ENCODE measurements around the gene SDSL. TPM values are rescaled to one million over a fixed set of nuclear protein-coding genes. Genes with fewer than 3 reads are reported as not detected.

SDSL gene
- total and polyA plus RNA-seq, 2 of the 4 experiments (the other 2 are of a cell fraction): 6.3 to 10.9 TPM

DNA sequence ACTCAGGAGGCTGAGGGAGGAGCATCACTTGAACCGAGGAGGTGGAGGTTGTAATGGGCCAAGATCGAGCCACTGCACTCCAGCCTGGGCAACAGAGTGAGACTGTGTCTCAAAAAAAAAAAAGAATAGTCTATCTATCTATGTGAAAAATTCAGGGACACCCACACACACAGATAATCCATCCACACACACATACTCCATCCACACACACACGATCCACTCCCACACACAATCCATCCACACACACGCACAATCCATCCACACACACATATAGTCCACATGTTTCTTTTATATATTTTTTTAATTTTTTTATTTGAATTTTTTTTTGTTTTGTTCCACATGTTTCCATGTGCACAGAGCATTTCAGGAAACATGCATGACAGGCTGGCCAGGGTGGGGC is 21.8 kb upstream of the SDSL start:
- in situ Hi-C loops (cut with MboI; ENCODE audit: low sequenced_read_pairs): no loop called here
- no peaks in the 10 kb centered on the region for H3K36me3 ChIP-seq (ENCODE audit: control insufficient read depth, insufficient read depth, low read length)

More for the DNA sequence above, 21.8 kb upstream of the SDSL start:
- no peaks in the 10 kb centered on the region for H3K4me1 ChIP-seq (ENCODE audit: control insufficient read depth, insufficient read depth, low read length)
- no peak overlapping the region for H3K56ac ChIP-seq (ENCODE audit: extremely low read depth, insufficient read depth, low read length)
- H3K18ac ChIP-seq (ENCODE audit: low read depth, low read length): no peak overlapping the region
- no peak overlapping the region for H2BK15ac ChIP-seq (ENCODE audit: low read depth, low read length)
- no peaks in the 10 kb centered on the region; the same call in 1 of the 2 replicates for H3K9me3 ChIP-seq (ENCODE audit: control insufficient read depth, insufficient read depth, low read length)
- H3K9me1 ChIP-seq (ENCODE audit: insufficient read depth, low read length): no peaks in the 10 kb centered on the region
- dilution Hi-C loops (cut with HindIII; ENCODE audit: low sequenced_read_pairs, unreplicated experiment) (no loop called here), intact Hi-C loops (cut with micrococcal nuclease) (no loop called here)
- H4K5ac ChIP-seq (ENCODE audit: low read depth, low read length): no peak overlapping the region
- H2BK5ac ChIP-seq (ENCODE audit: low read depth, low read length, poor library complexity, severe bottlenecking): no peak overlapping the region
- H4K20me1 ChIP-seq (ENCODE audit: insufficient read depth, low read length): no peaks in the 10 kb centered on the region
- H2BK20ac ChIP-seq (ENCODE audit: low read depth, low read length): no peak overlapping the region
- H2BK120ac ChIP-seq (ENCODE audit: low read depth, low read length): no peak overlapping the region
- 100% methylated on average over 1 of the region's 4 CpGs; no CpG with 5 or more reads in 1 of the 2 experiments for WGBS, 2 experiments (ENCODE audit: extremely low coverage in 2 of 2, insufficient read length in 1 of 2)
- H2AFZ ChIP-seq (replicated peaks; ENCODE audit: low read length, poor library complexity): no peak overlapping the region
- H2AK9ac ChIP-seq (replicated peaks; ENCODE audit: low read depth, low read length, poor library complexity): no peak overlapping the region
- peaks cover 6% of the 10 kb centered on the region; the same call in 1 of the 2 replicates for H3K27me3 ChIP-seq (ENCODE audit: control insufficient read depth, insufficient read depth, low read length)
- H4K91ac ChIP-seq (ENCODE audit: insufficient read depth, low read depth, low read length): no peak overlapping the region
- no peaks in the 10 kb centered on the region for H3K79me1 ChIP-seq (ENCODE audit: low read depth in 1 of 2, low read length in 2 of 2)
- no peak overlapping the region for H3K23ac ChIP-seq (ENCODE audit: low read depth, low read length)
- H3K4me3 ChIP-seq (ENCODE audit: insufficient read depth, low read depth, low read length): no peak overlapping the region
- ATAC-seq (ENCODE audit: low read depth): no peak
- no peak overlapping the region for H3K4me2 ChIP-seq (ENCODE audit: low read depth, low read length)
- DNase-seq: no peak
- ChIA-PET CTCF (no interaction called here), POLR2A (ENCODE audit: unreplicated experiment) (no interaction called here)
- BruUV-seq (replicated peaks): no TSS peak
- H3K27ac ChIP-seq (ENCODE audit: insufficient read depth, low read length): no peak overlapping the region
- no peak overlapping the region for H4K8ac ChIP-seq (ENCODE audit: low read depth in 2 of 2, low read length in 2 of 2)
- H2AK5ac ChIP-seq (ENCODE audit: low read depth, low read length): no peak overlapping the region
- H3K9ac ChIP-seq (ENCODE audit: low read depth, low read length): no peak overlapping the region
- no peak overlapping the region for H3K14ac ChIP-seq (replicated peaks; ENCODE audit: low read depth, low read length)
- no peak overlapping the region for H3K4ac ChIP-seq (ENCODE audit: low read depth, low read length)
- TF ChIP-seq CHD1 (IDR thresholded peaks at IDR 0.05; ENCODE audit: low read depth, low read length) (no peak), SMC3 (IDR thresholded peaks at IDR 0.05; ENCODE audit: low read depth, low read length) (no peak), MAZ (IDR thresholded peaks at IDR 0.05; ENCODE audit: borderline replicate concordance, low read depth, low read length) (no peak), RAD21 (IDR thresholded peaks at IDR 0.05; ENCODE audit: low read length) (no peak), CEBPB (IDR thresholded peaks at IDR 0.05; ENCODE audit: low read depth, low read length) (no peak), ELK1 (IDR thresholded peaks at IDR 0.05; ENCODE audit: borderline replicate concordance, low read depth, low read length) (no peak), FOS (IDR thresholded peaks at IDR 0.05; ENCODE audit: low read depth, low read length) (no peak)
- TF ChIP-seq, protein P1, sequence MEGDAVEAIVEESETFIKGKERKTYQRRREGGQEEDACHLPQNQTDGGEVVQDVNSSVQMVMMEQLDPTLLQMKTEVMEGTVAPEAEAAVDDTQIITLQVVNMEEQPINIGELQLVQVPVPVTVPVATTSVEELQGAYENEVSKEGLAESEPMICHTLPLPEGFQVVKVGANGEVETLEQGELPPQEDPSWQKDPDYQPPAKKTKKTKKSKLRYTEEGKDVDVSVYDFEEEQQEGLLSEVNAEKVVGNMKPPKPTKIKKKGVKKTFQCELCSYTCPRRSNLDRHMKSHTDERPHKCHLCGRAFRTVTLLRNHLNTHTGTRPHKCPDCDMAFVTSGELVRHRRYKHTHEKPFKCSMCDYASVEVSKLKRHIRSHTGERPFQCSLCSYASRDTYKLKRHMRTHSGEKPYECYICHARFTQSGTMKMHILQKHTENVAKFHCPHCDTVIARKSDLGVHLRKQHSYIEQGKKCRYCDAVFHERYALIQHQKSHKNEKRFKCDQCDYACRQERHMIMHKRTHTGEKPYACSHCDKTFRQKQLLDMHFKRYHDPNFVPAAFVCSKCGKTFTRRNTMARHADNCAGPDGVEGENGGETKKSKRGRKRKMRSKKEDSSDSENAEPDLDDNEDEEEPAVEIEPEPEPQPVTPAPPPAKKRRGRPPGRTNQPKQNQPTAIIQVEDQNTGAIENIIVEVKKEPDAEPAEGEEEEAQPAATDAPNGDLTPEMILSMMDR (conservative IDR thresholded peaks at IDR 0.05; ENCODE audit: low read depth, low read length): no peak
- TF ChIP-seq, protein P2, sequence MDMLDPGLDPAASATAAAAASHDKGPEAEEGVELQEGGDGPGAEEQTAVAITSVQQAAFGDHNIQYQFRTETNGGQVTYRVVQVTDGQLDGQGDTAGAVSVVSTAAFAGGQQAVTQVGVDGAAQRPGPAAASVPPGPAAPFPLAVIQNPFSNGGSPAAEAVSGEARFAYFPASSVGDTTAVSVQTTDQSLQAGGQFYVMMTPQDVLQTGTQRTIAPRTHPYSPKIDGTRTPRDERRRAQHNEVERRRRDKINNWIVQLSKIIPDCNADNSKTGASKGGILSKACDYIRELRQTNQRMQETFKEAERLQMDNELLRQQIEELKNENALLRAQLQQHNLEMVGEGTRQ (IDR thresholded peaks at IDR 0.05; ENCODE audit: low read depth, low read length): no peak
